CMK (cell line): ENCODE data around the gene HOXD11.

ENCODE experiments used
- DNase-seq: peaks from one replicate; pipeline ENCODE4 v3.0.0-alpha.2; 2010; ENCODE audit warnings: low read depth

Gene HOXD11

DNA sequence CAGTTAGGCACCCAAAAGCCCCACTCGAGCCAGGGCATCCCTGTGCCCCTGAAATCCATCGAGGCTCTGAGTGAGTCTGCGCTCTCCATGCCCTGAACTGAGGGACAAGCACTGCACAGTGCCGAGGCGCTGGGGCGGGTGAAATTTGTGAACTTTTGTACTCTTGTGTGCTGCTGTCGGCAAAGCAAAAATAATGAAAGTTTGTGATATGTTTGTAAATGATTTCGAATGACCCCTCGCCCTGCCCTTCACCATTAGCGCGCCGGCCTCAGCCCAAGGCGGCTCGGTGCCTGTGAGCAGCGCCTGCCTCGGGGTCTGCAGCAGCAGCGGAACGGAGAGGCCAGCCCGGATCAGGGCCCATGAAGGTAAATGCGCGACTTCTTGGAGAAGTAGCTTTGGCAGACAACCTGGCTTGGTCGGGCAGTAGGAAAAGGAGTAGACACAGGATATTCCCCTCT, 42.4 kb downstream of the HOXD11 start:
- DNase-seq, result no peak

DNA sequence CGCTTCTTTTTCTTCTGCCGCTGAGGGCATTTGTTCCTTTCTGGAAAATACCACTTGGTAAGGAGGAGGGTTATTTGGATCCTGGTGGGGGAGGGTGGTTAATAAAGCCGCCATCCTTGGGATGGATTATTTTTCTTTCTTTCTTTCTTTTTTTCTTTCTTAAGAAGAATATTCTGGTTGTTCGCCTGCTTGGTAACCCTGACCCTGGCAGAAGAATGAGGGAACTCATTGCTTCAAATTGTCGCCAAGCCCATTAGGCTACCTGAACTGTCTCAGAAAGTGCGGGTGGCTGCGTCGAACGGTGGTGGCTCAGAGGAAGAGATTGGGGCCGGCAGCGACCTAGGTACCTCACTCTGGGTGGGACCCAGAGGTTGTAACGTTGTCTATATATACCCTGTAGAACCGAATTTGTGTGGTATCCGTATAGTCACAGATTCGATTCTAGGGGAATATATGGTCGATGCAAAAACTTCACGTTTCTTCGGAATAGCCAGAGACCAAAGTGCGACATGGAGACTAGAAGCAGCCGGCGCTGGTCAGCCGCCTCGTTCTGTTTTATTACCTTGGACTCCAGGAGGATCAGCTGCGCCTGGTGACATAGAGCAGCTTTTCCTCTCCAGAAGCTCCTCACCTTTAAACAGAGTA, 43.0 kb downstream of the HOXD11 start:
- DNase-seq, result no peak

DNA sequence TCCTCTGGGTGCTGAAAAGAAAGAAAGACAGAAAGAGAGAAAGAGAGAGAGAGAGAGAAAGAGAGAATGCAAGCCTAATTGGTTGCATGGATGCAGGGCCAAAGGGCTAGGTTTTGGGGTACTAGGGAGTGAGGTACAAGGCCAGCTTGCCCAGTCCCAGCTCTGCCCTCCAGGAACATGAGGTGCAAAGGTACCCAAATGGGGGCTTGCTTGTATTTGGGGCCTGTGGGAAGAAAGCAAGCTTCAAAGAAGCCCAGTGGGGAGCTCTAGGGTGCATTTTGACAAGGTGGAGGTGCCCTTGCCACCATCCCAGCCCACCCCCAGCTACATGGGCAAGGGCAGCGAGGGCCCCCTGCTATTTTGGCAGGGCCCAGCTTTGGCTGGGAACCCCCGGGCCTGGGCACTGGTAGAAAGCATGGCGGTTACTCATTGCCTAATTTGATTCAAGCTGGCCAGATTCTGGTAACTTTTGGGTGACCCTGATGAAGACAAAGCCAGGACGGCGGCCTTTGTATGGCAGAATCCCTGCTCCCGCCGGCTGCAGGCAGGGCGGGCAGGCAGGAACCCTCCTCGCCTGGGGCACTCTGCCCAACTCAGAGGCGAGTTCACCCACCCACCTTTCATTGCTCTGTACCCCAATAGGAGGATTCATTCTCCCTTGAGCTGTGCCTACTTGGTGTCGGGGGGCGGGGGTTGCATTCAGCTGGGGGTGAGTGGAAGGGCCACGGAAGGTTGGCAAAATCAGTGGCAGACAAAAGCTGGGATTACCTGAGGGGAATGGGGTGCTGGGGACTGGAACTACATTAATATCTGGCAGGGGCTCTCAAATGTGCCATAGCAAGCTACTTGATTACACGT, 43.7 kb downstream of the HOXD11 start:
- DNase-seq, result no peak

DNA sequence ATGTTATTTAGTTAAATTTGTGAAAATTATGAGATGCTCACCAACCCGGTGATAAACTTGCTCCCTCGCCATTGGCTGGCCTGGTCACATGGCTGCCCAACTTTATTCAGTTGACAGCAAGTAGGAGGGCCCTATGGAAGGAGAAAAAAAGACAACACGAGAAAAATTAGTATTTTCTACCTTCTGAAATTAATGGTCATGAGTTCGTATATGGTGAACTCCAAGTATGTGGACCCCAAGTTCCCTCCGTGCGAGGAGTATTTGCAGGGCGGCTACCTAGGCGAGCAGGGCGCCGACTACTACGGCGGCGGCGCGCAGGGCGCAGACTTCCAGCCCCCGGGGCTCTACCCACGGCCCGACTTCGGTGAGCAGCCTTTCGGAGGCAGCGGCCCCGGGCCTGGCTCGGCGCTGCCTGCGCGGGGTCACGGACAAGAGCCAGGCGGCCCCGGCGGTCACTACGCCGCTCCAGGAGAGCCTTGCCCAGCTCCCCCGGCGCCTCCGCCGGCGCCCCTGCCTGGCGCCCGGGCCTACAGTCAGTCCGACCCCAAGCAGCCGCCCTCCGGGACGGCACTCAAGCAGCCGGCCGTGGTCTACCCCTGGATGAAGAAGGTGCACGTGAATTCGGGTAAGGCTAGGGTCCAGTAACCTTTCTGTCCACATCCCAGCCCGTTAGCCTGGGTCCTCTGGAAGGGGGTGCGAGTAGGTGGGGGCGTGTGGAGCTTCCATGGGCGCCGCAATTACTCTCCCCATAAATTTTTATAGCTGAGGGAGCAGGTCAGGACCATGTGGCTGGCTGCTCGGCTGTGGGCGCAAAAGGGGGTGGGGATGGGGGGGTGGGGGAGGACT, 44.6 kb downstream of the HOXD11 start, which contains the start of gene HOXD4:
TSS of gene HOXD4 (plus strand) at position 109 of the 846 bp plus-strand sequence. CDS start at position 193, 84 bp downstream.
- no peak for DNase-seq

DNA sequence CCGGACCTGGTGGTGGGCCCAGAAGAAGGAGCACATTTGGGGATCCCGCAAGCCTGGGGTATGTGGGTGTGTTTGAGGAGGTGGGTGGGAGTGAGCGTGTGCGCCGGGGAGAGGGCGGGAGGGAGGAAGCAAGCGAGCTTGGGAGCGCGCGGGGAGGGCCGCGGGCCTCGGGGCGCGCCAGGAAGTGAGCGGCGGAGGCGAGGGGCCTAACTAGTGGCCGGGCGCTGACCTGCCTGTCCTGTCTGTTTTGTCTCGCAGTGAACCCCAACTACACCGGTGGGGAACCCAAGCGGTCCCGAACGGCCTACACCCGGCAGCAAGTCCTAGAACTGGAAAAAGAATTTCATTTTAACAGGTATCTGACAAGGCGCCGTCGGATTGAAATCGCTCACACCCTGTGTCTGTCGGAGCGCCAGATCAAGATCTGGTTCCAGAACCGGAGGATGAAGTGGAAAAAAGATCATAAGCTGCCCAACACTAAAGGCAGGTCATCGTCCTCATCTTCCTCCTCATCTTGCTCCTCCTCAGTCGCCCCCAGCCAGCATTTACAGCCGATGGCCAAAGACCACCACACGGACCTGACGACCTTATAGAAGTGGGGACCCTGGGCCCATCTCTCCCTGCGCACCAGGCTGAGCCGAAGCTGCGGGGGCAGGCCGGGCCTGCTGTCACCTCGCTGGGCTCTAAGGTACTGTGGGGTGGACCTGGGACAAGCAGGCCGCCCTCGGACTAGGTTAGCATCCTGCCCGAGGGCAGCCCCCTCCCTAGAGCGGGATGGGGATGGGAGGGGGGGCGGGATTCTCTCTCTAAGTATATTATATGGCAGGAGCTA, 45.5 kb downstream of the HOXD11 start:
- no peak for DNase-seq

DNA sequence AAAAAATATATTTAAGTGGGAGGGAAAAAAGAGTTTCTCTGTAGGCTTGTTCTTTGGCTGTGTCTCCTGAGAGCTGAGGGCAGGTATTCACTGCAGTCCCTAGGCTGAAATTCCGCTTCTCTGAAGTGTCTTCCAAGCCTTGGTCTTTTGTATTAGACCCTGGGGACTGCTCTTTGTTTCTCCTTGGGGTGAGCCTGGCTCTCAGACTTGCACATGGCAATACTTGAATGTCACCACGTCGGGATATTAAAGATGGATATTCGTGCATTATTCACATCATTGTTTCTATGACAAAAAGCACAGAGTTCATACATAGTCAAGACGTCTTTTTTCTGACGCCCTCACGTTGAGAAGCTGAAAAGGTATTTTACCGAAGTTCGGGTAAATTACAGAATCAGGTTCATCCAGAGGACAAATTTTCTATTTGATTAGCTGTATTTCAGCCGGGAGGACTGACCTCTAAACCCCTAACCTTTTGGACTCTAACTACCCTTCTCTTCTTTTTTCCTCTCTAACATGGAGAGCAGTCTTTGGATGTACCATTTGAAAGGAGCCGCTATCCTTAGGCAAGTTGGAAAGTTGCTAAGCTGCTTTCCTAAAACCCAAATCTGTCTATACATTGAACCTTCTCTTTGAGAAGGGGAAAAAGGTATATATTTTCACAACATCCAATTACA, 47.6 kb downstream of the HOXD11 start:
- no peak for DNase-seq

DNA sequence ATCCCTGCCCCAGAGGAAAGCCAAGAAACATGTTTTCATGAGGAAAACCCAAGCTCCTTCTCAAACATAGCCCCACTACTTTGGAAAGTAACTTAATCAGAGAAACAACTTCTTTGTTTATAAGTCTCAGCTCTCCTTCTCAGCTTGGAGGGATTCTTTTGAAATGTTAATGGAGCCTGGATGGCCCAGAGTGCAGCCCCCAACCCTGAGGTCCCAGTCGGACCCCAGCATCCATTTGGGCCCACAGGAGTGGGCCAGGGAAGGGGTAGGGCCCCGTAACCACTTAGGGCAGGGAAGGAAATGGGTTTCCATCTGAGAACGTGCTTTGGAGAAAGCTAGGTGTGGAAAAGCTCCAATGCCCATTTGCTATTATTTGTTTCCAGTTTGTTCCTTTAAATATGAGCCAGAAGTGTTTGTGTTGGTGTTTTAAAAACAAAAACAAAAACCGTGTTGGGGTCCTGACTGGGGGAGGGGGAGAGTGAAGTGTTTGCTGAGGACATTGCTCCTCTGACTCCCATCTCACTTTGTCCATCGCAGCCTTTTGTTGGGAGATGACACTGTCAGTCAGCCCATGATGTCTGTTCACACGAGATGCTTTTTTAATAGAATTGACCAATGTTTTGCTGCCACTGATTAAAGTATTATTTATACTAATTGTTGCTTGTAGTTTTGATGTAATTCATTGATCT, 48.4 kb downstream of the HOXD11 start:
- no peak for DNase-seq

DNA sequence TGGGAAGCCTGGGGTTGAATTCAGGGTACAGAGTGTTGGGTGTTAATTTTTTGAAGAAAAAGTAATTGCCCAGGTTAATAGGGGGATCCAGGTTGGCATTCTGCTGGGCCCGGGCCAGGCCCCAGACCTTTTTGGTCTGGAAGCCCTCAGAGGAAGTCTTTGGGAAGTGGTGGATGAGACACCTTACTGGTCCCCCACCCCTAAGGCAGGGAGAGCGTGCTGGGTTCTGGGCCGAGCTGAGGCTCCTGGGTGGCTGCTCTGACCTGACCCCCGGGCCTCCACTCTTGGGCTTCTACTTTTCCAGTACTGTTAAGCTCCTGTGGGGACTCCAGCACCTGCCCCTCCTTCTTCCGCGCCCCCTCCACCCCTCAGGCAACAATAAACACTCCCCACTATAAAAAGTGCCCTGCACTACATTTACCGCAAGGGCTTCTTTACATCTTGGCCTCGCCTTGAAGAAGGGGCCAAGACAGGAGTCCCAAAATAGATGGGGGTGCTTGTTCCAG, 49.3 kb downstream of the HOXD11 start:
- DNase-seq, result no peak

DNA sequence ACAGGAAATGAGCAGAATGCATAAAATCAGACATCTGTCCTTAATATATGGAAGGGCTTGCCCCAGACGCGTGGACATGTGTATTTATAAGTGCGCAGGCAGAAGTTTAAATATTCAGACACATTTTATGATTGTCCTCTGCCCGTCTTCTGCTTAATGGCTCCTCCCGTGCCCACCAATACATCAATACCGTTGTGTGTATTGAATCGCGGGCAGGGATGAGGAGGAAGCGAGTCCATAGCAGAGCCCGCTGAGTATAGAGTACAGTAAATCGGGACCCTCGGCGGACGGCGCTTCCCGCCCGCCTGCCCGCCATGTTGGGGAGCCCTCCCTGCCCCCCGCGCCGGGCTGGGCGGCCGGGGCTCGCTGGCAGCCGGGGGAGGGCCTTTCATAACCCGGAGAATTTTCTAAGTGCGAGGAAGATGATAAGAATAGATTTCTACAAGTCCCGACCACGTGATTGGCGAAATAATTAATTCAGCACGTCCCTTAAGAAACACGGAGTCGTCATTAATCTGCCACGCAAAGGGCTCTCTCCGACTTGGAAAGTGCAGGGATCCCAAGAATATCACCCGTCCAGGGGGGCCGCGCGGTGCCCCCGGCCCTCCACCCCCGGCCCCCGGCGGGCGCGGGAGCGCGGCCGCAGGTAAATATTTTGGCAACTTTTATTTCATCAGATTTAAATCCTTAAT, 49.9 kb downstream of the HOXD11 start, which contains the start of gene HOXD3:
TSS of gene HOXD3 (plus strand) at position 501 of the 692 bp plus-strand sequence. CDS start 11,808 bp downstream, outside the sequence.
- no peak for DNase-seq

DNA sequence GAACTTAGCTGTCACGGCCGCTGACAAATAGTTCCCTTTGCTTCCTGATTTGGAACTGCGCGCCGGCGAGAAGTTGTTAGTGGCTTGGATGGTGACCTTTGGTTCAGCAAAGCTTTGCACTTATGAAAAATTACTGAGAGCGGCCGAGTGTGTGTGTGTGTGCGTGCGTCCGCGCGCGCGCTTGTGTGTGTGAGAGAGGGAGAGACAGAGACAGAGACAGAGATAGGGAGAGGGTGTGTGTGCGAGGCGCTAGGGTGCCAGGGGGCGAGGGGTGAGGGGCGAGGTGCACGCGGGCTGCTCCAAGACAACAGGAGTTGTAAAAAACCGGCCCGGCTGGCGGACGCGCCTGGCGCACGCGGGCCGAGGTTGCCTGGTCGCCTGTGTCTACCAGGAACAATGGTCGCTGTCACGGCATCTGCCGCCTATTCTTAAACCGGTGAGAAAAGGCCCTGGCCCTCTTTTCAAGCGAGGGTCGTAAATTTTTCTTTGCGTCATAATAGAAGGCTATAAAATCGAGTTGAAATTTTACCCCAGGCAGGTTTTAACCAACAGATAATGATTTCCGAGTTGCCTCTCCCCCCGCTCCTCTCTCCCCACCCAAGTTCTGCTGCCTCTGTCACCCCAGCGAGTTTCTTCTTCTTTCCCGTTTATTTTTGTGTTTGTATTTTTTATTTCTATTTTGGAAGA, 50.6 kb downstream of the HOXD11 start:
- no peak for DNase-seq

DNA sequence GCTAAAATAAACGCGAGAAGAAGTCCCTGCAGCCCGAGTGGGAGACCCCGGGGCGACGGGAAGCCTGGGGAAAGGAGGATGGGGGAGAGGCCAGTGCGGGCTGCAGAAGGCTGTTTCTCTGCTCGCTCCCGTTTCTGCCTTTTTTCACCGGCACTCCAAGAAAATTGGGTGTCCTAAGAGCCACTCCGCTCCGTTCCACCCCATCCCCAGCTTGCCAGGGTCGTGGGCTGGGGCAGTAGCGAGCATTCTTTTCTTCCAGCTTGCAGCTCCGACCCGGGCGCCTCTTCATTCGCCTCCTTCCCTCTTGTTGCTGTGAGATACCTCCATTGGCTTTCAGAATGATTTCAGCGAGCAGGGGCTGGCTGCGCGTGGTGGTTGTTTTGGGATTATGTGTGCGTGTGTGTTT, 51.1 kb downstream of the HOXD11 start:
- DNase-seq, result no peak

DNA sequence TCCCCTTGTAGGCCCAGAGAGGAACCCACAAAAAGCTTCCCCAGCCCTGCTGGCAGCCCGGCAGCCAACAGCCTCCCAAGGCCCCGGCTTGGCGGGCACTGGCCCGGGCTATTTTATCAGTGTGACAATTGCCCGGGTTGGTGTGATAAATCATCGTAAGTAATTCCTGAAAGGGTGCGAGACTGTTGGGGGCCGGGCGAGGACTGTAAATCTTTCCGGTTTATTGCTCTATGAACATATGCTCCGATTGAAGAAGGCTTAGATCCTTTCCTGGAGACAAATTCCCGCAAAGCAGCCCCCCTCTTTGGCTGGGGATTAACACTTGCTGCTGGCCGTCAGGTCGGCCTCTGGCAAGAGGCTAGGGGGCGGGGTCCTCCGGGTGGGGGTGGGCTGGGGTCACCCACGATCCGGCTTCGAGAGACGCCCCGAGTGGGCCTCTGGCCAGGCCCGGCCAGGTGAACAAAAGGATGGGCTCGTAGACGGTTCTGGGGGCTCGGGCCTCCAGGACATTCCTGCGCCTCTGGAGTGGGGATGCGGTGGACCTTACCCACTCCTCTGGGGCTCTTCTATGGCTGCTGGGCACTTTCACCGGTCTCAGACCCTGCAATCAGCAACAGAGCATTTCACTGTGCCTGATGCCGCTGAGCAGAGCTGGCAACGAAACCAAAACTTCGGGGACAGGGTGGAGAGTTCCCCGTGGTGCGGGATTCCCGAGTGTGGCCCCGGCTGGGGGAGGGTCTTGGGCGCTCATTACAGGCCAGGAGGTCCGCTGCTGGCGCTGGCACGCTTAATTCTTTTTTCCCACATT, 52.0 kb downstream of the HOXD11 start:
- DNase-seq, result no peak
